HG03571 (cell line): ENCODE results near the gene HSBP1.

Experiments used
- ATAC-seq: cut with Tn5 transposase; IDR thresholded peaks from one replicate; pipeline ENCODE4 v1.9.1; 2021; ENCODE audit not compliant: unreplicated experiment

HSBP1 gene

DNA sequence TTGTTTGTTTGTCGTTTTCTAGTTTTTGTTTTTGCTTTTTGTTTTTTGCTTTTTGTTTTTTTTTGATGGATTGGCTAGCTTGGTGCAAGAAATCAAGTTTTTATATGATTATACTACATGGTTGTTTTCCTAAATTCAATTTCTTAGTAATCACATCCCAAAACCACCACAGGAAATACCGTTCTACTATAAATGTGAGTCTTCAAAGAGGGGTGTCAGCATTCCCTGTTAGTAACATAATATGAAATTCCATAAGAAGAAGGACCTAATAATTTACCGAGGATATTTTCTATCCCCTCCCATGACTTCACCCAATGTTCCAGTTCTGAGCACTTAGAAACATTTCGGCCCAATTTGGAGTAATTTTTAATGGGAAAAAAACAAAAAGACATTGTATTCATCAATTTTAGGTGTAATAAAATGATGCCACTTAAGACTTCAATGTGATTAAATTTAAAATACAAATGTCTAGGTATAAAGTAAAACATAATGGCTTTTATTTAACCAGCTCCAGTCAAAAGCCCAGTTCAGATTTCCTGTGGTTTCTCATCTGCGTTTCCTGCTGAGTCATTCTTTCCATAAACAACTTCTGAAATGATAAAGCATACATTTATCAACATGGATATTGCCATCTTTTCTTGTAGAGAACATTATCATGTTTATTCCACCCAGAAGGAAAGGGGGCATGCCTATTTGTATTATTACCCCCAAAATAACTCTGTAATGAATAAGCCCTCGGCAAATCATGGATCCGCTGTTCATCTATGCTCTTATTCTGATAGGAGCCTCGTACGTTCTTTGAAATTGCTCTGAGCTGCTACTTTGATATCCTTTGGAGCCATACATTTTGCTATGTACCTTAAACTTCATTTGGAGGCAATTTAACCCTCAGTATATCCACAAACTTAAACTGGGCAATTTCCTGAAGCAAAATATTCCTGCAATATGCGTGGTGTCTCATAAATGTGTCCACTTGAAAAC lies 28.1 kb downstream of the HSBP1 start:
- no peak for ATAC-seq

DNA sequence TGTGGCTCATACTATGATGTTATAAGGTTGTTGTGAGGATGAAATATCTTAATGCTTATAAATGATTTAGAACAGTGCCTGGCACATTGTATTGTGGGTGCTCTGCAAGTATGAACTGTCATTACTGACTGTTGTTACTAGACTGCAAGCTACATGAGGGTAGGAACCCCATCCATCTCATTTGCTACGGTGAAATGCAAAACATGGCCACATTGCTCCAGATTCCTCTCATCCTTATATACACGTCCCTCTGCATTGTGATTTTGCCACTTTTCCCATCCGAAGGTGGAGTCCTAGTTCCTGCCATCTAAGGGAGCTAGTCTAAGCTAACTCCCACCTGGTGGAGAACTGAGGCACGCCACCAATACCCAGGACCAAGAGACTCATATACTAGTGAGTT lies 29.8 kb downstream of the HSBP1 start:
- no peak for ATAC-seq

DNA sequence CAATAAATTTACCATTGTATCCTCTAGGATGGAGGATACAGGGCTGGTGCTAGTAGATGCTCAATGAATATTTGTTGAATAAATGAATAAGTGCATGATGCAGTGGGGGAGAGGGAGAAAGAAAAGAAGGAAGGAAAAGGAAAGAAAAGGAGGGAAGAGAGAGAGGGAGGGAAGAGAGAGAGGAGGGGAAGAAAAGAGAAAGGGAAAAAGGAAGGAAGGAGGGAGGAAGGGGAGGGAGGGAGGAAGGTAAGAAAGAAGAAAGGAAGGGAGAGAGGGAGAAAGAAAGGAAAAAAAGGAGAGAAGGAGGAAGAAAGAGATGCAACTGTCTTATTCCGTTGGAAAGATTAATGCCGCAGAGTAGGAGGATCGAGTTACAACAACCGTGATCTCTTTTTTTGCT lies 30.4 kb downstream of the HSBP1 start:
- no peak for ATAC-seq

DNA sequence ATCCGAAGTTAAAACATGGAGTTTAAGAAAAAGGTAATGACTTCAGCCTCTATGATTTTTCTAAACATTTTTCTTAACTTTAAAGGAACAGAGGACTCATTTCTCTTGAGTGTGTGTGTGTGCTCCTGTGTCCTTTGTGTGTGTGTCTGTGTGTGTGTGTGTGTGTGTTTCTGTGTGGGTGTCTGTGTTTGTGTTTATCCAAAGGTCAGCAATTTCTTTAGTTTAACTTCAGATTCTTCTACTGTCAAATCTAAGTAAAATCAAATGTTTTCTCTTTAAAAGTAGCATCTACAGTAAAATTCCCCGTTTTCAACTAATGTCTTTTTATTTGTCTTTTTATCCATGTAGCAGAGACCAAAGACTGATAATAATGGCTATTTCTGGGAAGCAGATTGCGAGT lies 31.8 kb downstream of the HSBP1 start:
- ATAC-seq = no peak

DNA sequence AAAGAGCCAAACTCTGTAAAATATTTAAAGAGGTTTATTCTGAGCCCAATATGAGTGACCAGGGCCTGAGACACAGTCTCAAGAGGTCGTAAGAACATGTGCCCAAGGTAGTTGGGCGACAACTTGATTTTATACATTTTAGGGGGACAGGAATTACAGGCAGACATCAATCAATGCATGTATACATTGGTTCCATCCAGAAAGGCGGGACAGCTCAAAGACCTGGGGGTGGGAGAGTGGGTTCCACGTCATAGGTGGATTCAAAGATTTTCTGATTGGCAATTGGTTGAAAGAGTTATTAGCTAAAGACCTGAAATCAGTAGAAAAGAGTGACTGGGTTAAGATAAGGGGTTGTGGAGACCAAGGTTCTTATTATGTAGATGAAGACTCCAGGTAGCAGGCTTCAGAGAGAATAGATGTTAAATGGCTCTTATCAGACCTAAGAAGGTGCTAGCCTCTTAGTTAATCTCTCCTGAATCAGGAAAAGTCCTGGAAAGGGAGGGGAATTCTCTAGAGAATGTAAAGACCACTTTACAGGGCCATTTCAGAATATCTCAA lies 32.4 kb downstream of the HSBP1 start:
- no peak for ATAC-seq

DNA sequence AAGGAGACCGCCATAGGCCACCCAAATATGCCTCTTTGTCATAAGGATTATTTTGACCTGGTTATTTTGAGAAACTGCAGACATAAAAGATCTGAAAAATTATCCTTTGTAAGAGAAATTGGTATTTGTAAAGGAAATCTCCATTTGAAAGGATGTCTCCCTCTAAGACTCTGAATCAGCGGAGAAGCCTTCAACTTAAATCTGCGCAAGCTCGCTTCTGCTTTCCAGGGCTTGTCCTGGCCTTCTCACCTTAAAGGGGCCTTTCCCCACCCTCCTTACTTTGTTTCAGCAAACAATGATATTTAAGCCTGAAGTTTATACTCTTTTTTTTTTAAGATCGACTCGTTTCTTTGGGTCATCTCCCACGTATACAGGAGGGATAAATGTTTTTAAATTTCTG lies 34.5 kb downstream of the HSBP1 start:
- no peak for ATAC-seq

GRCh38 chr16:83842756-83843507 lies 35.2 kb downstream of the HSBP1 start:
- ATAC-seq = no peak

- no peak for ATAC-seq
Measured at GRCh38 chr16:83843657-83844056, 35.9 kb downstream of the HSBP1 start.

GRCh38 chr16:83845263-83845662 lies 37.5 kb downstream of the HSBP1 start:
- ATAC-seq = no peak

DNA sequence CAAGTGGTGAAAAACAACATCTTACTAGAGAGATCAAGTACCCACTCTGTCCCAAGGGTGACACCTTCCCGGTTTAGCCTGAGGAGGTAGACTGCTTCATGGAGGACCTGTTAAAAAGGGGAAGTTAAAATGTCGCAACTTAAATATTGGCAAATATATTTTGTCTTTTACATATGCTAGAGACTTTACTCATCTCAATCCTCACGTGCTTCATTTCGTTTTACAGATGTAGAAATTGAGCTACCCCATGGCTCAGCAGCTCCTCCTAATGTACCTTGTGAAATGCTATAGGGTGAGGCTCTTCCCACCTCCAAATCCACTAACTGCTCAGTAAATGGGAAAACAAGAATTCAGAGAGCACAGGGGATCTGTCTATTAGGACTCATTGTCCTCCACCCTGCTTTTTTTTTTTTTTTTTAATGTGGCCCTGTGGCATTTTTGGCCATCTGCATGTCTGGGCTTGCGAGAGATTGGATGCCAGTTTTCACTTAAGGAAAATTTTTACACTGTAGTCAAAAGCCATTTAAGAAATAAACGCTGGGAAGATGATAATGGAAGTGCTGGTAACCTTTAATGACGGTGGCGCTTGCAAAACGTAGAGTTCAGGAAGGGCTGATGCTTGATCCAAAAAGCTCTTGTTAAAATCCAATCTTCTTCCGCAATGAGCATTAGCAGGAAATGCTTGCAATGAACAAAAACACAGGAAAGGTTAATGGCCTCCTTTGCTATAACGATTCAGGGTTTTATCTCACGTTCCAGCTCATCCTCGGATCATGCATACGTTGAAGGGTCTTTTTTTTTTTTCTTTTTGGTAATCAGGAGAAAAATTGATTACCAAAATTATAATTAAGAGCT lies 39.8 kb downstream of the HSBP1 start:
- no peak for ATAC-seq

- no peak for ATAC-seq
Measured at GRCh38 chr16:83849421-83849820, 41.6 kb downstream of the HSBP1 start.

DNA sequence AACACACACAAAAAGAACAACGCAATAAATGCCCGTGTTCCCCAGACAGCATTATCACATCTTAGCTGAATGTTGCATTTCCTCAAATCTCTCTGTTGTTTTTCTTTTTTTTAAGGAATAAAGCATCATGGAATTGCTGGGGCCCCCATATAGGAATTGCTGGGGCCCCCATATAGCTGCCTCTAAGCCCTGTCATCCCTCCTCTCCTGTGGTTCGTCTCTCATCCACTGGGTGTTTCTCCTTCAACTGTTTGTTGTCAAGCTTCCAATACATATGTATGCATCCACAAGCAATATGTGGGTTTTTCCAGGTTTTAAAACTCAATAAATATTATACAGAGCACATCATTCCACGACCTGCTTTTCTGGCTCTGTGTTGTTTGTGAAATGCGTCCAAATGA lies 43.2 kb downstream of the HSBP1 start:
- ATAC-seq = no peak

DNA sequence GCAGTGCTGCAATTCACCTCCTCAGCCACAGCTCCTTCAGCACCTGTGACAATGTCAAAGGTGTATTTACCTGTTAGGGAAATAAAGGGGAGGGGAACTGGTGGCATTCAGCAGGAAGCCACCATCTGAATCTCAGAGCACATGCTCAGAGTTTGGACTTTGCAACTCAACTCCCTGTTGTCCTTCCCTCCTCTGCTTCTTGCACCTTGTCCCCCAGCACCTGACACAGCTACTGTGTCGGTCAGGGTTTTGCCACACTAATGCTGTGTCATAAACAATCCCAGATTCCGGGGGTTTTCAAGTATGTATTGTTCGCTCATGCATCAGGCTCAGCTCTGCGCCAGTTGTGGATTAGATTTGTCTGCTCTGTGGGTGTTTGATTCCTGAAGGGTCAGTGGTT lies 43.7 kb downstream of the HSBP1 start:
- no peak for ATAC-seq

GRCh38 chr16:83852774-83853173 lies 45.0 kb downstream of the HSBP1 start:
- ATAC-seq = no peak

DNA sequence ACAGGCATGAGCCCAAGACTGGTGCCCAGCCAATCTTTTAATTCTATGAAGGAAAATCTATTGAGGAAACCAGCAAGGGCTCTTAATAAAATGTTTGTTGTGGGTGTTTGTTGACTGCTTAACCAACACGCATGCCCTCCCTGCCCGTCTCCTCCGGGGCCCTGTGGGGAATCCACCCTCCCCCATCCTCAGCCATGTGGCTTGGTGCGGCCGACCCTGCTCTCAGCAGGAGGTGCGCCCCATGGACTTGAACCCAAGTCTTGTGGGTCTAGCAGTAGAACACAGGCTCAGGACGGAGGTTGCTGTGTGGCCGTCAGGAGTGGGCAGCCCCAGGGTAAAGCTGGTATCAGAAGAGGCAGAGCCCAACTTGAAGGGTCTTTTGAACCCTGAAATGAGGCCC lies 46.1 kb downstream of the HSBP1 start:
- no peak for ATAC-seq

DNA sequence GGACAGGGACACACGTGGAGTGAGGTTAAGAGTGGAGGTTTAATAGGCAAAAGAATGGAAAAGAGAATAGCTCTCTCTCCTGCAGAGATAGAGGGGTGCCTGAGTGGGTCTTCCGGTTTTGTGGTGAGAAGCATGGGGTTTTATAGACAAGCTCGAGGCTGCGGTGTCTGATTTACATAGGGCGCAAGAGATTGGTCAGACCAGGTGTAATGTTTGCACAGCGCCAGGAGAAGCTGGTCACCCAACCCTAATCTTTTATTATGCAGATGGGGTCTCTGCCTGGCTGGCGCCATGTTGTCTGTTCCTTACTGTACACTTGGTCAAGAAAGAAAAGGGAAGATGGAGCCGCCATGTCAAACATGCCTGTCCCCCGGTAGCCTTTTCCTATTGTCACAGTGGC lies 46.6 kb downstream of the HSBP1 start:
- ATAC-seq = no peak

- ATAC-seq = no peak
Measured at GRCh38 chr16:83856792-83857191, 49.0 kb downstream of the HSBP1 start.

- no peak for ATAC-seq
Measured at GRCh38 chr16:83859265-83859664, 51.5 kb downstream of the HSBP1 start.

DNA sequence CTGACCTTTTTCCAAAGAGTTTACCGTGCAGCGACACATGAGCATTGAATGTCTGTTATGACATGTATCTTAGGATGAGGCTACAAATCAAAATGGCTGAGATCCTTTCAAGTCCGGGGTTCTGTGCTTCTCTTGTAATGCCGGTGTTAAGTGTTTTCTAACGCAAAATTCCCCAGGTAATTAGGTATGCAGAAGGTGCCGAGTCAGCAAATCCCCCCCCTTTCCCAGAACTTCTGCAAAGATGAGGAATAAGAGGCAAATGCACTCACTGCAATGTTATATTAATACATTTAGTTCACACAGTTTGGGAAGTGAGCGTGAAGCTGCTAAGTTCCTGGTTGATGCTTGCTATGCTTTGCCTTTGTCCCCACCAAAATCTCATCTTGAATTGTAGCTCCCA lies 54.9 kb downstream of the HSBP1 start:
- no peak for ATAC-seq

- ATAC-seq = no peak
Measured at GRCh38 chr16:83863682-83864081, 55.9 kb downstream of the HSBP1 start.
